AG09309 (cell line): Measurements from ENCODE around the gene FAM227B.

Experiments
- DNase-seq: peaks from one replicate; pipeline ENCODE4 v3.0.0-alpha.2; 2010; ENCODE audit warnings: low read depth
- H3K4me3 ChIP-seq: 2 replicates; pipeline ENCODE4 v1.5.1; 2011; ENCODE audit warnings: mild to moderate bottlenecking, low read depth, low read length, moderate library complexity; ENCODE audit not compliant: control insufficient read depth
- TF ChIP-seq, protein P1 (sequence below): IDR thresholded peaks from 2 replicates; pipeline ENCODE4 v1.5.1; 2011; ENCODE audit warnings: mild to moderate bottlenecking, low read depth, low read length, inconsistent platforms; ENCODE audit not compliant: insufficient read depth, control insufficient read depth; ENCODE audit errors: missing control alignments

Gene FAM227B

DNA sequence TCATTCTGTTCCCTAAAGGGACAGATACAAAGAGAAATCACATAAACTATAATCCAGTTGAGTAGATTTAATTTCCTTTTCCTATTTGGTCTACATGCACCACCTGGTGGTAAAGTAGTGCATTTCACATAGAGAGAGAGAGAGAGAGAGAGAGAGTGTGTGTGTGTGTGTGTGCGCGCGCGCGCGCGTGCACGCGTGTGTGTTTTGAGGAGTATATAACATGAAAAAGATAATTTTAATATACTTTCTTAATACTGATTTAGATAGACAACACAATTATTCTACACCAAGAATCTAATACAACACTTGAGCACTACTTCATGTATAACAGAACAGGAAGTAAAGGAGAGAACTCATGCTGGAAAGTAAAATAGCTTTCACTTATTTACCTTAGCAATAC, 198.6 kb downstream of the FAM227B start:
- TF ChIP-seq, protein P1, sequence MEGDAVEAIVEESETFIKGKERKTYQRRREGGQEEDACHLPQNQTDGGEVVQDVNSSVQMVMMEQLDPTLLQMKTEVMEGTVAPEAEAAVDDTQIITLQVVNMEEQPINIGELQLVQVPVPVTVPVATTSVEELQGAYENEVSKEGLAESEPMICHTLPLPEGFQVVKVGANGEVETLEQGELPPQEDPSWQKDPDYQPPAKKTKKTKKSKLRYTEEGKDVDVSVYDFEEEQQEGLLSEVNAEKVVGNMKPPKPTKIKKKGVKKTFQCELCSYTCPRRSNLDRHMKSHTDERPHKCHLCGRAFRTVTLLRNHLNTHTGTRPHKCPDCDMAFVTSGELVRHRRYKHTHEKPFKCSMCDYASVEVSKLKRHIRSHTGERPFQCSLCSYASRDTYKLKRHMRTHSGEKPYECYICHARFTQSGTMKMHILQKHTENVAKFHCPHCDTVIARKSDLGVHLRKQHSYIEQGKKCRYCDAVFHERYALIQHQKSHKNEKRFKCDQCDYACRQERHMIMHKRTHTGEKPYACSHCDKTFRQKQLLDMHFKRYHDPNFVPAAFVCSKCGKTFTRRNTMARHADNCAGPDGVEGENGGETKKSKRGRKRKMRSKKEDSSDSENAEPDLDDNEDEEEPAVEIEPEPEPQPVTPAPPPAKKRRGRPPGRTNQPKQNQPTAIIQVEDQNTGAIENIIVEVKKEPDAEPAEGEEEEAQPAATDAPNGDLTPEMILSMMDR, result peak; percentile 75
- no peak overlapping the region for H3K4me3 ChIP-seq
- peak; percentile 40 for DNase-seq

DNA sequence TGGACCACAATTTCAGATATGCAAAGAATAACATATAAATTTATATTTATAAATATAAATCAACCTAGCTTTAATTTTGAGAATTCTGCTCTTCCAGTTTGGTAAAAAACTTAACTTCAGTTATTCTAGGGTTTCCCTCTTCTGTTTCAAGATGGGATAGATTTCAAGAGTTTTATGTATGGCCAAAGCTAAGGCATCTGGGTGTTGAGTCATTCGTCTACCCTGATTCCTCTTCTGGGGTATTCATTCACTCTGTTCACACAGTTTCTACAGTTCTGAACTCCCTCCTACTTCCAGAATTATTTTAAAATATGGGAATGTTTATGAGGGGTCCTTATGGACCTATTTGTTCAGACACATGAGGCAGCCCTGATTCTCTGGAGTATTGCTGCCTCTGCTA, 201.8 kb downstream of the FAM227B start:
- no peak overlapping the region for H3K4me3 ChIP-seq
- TF ChIP-seq, protein P1, result no peak
- DNase-seq, result no peak

DNA sequence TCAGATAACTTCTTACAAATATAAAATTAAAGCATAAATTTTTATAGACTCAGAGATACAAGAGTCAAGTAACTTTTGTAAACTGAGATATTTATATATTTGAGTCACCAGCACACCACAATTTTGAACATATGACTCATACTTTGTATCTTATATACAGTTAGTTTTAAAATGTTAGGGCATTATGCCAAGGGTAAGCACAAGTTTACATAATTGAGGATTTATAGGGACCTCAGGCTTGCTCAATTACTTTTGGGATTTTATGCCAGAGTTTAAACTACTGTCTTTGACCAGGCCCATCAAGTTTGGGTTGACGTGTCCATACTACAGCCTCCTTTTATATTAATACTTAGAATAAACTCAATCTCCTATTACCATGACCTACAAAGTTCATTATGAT, 205.0 kb downstream of the FAM227B start:
- peak; percentile 70 for DNase-seq
- H3K4me3 ChIP-seq, result no peak overlapping the region
- TF ChIP-seq, protein P1, result no peak

DNA sequence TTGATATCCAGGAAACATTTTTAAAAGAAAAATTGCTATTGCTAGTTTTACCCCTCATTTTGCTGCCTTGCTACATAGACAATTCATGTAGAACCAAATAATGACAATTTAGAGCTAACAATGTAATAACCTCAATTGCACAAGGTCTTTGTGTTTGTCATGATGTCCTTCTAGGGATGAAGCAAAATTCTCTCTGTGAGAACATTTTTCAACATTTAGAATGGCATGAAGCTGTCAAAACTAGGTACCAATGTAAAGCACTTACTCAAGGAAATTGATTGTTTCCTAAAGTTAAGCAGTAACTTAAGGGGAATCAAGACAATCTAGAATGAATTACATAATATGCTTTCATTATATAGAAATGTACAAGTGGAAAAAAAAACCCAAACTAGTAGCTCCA, 205.5 kb downstream of the FAM227B start:
- no peak for DNase-seq
- TF ChIP-seq, protein P1, result no peak
- no peak overlapping the region for H3K4me3 ChIP-seq

DNA sequence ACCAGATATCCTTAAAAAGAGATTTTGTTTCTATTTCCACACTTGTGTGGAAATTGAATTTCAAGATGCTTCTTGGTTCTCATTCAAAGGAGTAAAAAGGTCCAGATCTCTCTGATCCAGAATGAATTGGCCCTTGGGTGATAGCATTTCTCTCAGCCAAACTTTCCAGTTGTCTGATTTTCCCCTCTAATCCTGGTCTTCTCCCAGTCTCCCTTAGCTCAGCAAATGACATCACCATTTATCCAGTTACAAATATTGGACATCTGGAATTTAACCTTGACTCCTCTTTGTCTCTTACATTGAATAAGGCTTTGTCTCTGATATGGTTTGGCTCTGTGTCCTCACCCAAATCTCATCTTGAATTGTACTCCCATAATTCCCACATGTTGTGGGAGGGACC, 207.8 kb downstream of the FAM227B start:
- no peak for DNase-seq
- TF ChIP-seq, protein P1, result no peak
- no peak overlapping the region for H3K4me3 ChIP-seq

DNA sequence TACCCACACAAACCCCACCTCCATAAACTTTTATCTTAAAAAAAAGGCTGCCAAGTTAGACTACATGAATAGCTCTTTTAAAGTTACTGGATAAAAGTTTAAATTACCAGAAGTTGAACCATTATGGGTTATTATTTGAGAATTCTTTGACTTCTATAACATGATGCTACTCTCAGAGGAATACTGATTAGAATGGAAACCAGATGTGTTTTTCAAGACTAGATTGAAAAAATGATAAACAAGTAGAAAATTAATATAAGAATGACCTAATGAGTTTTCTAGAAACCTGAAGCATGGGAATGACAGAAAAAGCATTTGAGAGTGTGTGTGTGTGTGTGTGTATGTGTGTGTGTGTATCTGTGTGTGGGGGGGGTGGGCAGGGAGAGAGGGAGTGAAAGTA, 210.0 kb downstream of the FAM227B start:
- TF ChIP-seq, protein P1, result no peak
- H3K4me3 ChIP-seq, result no peak overlapping the region
- no peak for DNase-seq
